LNCAP (cell line): Measurements from ENCODE around the gene KCNMA1.

ENCODE experiments used
- TF ChIP-seq, protein P1 (sequence below): fragments of 450-650 bp; IDR thresholded peaks from 2 replicates; pipeline ENCODE4 v1.5.1; 2017; ENCODE audit warnings: mild to moderate bottlenecking

KCNMA1 gene

DNA sequence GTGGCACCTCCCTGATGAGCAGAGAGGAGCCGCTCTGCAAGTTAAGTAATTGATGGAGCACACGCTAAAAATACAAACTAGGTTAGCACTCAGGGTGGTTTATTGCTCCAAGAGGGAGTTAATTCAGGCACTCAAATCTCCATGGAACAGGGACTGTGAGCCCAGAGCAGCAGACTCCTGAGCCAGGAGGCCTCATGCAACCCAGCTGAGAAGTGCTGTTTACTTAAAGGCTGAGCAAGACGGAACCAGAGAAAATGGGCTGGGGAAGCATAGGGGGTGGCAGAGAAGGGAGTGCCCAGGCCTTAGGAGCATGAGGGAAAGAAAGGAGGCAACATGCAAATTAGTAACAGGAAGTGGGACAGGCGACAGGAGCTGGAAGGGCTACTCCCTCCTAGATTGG lies 174.1 kb downstream of the KCNMA1 start:
- TF ChIP-seq, protein P1, sequence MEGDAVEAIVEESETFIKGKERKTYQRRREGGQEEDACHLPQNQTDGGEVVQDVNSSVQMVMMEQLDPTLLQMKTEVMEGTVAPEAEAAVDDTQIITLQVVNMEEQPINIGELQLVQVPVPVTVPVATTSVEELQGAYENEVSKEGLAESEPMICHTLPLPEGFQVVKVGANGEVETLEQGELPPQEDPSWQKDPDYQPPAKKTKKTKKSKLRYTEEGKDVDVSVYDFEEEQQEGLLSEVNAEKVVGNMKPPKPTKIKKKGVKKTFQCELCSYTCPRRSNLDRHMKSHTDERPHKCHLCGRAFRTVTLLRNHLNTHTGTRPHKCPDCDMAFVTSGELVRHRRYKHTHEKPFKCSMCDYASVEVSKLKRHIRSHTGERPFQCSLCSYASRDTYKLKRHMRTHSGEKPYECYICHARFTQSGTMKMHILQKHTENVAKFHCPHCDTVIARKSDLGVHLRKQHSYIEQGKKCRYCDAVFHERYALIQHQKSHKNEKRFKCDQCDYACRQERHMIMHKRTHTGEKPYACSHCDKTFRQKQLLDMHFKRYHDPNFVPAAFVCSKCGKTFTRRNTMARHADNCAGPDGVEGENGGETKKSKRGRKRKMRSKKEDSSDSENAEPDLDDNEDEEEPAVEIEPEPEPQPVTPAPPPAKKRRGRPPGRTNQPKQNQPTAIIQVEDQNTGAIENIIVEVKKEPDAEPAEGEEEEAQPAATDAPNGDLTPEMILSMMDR, result no peak

DNA sequence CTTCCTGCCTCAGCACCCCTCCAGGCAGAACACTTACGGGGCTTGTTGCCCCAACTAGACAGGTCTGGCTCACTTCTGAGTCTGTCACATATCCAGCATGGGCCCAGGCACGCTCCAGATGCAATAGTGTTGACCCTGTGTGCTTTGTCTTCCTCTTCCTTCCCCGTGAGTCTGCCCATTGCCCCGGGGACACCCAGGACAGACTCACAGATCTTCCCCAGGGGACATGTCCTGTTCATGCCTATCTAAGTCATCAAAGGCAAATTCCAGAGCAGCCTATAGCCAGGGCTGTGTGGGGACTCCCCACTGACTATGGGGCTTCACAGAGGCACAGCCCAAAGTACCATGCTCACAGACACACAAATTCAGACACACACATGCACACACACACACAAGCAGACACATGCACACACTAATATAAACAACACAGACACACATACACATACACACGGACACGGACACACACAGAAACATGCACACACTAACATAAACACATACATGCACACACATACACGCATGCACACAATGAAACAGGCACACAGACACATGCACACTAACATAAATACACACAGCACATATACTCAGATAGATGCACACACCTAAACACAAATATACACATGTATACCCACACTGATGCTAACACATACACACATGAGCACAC lies 175.8 kb downstream of the KCNMA1 start:
- TF ChIP-seq, protein P1, result no peak

DNA sequence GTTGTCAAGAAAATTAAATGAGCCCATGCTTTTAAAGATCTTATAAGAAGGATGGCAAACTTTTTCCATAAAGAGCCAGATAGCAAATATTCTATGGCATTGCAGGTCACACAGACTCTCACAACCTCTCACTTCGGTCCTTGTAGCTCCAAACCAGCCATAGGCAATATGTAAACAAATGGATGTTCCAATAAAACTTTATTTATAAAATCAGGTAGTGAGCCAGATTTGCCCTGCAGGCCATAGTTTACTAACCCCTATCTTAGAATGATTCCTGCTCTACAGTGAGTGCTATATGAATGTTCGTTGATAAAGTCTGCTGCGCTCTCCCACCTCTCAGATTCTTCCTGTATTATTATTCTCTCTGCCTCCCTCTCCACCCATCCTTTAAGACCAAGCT lies 177.7 kb downstream of the KCNMA1 start:
- TF ChIP-seq, protein P1, result no peak

GRCh38 chr10:77458986-77459590 lies 178.5 kb downstream of the KCNMA1 start:
- TF ChIP-seq, protein P1, result no peak

GRCh38 chr10:77457721-77458120 lies 179.9 kb downstream of the KCNMA1 start:
- TF ChIP-seq, protein P1, result no peak

DNA sequence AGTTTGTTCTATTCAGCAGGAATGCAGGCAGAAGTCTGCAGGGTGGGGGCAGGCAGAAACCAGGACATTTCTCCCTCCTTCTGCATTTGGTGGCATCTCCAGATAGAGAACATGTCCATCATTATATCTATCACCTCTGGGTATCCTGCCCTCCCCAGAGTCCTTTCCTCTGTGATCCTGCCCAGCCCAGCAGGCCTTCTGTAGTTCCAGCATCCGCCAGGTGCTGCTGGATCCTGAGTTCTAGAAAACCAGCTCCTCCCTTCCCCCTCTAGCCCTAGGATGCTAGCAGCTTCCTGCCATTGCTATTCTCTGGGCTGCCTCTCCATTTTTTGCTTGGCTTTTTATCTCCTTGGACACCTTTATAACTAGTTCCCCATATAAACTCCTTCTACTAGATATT lies 180.3 kb downstream of the KCNMA1 start:
- TF ChIP-seq, protein P1, result no peak

DNA sequence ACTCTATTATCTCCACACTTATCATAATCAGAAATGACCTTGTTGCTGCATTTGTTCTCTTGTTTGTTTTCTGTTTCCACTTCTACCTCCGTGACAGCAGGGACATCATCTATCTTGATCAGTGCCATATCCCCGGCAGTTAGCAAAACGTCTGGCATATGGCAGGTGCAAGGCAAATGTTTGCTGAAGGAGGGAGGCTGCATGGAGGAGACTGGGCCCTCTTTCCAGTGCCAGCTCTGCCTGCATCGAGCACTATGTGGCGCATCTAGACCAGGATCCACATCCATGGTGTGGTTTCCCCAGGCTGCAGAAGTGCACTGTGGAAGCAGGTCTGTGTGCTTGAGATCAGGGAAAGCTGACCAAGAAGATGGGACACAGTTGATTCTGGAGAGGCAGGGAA lies 181.2 kb downstream of the KCNMA1 start:
- TF ChIP-seq, protein P1, result no peak
